Peyer's patch (tissue), 4 donors: ENCODE measurements around the gene STUB1.

Experiments used
- CTCF ChIP-seq, 6 experiments: fragments of 450-650 bp in 4 of 6; fragments of 200-600 bp in 2 of 6; sonication (generic) in 1 of 6; IDR thresholded peaks; one replicate each; pipeline ENCODE4 v1.5.1; 2017 to 2019; ENCODE audit warnings: antibody characterized with exemption in 6 of 6, mild to moderate bottlenecking in 3 of 6, moderate library complexity in 1 of 6
- POLR2A ChIP-seq, 2 donors: fragments of 450-650 bp; IDR thresholded peaks; one replicate each; pipeline ENCODE4 v1.5.1; 2017; ENCODE audit warnings: antibody characterized with exemption in 2 of 2, mild to moderate bottlenecking in 2 of 2, moderate library complexity in 2 of 2

- TF ChIP-seq CTCF (IDR thresholded peaks at IDR 0.05), result no peak
- TF ChIP-seq POLR2A (IDR thresholded peaks at IDR 0.05), result no peak
Observed at GRCh38 chr16:689175-689897, 9.1 kb downstream of the STUB1 start.
